Hematopoietic multipotent progenitor cell treated with erythropoietin and hydrocortisone succinate and interleukin-3 and kit ligand, for 15 days (in vitro differentiated cells): ENCODE results near the gene PTH2.
"Not testable (repeated sequence)": the region's sequence is repeated elsewhere in the genome, so short reads cannot be mapped to it uniquely, and the experiment has no call there.

Experiments used
- DNase-seq: peaks from one replicate; pipeline ENCODE4 v3.0.0-alpha.2; 2015; ENCODE audit warnings: low spot score

PTH2 gene

DNA sequence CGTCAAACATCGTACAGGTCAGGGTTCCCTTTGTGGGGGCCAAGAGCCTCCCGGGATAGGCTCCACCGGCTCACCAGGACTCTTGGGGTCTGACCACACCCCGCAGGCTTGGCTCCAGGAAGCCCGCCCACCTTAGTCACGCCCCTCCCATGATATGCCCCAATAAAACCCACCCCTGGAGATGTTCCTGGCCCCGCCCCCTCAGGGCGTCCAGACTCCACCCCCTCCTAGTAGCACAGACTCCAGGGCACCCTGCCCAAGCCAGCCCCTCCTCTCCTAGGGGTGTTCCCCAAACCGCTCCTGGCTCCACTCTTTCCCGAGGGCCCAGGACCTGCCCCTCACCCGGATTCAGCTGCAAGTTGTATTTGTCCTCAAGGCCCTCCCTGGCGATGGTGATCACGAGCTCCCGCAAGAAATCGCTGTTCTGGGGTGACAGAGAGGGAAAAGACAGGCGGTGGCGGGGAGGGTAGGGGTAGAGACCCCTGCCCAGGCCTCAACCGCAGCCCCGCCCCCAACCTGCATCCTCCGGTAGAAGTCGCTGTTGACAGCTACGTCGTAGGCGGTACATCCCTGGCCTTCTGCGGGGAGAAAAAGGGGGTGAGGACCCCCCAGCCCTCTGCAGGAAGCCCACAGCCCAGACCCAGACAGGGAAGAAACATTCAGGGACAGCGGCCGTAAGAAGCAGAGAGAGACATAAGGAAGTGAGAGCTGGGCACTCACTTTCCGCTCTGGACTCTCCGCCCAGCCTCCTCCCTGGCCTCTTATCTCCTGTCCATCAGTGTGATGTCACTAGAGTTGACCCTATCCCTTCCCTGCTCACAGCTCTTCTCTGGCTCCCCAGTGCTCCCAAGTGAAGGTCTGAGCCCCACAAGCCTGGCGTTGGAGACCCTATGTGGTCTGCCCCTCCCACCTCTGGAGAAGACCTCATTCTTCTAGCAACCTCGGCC, 24.5 kb upstream of the PTH2 start:
- DNase-seq, result peak; percentile 70

DNA sequence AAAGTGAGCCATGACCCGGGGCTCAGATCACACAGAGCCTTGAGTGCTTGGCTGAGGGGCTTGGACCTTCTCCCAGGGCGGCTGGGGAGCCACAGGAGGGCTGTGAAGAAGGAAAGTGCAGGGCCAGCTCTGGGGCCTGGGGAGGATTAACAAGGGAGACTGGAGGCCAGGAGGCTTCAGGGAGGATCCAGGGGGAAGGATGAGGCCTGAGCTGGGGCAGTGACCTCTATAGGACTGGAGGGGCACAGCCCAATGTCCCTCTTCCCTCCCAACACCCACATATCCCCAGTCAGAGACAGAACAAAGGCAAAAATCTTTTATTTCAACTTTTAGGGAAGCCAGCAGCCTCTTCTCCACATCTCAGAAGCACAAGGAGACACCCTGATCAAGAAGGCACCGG, 22.8 kb upstream of the PTH2 start:
- no peak for DNase-seq

DNA sequence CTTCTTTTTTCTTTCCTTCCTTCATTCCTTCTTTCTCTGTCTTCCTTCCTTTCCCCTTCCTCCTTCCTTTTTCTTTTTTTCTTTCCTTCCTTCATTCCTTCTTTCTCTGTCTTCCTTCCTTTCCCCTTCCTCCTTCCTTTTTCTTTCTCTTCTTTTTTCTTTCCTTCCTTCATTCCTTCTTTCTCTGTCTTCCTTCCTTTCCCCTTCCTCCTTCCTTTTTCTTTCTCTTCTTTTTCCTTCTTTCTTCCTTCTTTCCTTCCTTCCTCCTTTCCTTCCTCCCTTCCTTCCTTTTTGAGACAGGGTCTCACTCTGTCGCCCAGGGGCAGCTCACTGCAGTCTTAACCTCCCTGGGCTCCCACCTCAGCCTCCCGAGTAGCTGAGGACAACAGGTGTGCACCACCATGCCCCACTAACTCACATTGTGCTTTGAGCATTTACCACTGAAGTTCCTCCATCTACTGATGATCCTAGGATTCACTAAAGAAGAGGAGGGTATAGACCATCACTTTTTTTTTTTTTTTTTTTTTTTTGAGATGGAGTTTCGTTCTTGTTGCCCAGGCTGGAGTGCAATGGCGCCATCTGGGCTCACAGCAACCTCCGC, 21.0 kb upstream of the PTH2 start:
- not testable (repeated sequence) for DNase-seq

DNA sequence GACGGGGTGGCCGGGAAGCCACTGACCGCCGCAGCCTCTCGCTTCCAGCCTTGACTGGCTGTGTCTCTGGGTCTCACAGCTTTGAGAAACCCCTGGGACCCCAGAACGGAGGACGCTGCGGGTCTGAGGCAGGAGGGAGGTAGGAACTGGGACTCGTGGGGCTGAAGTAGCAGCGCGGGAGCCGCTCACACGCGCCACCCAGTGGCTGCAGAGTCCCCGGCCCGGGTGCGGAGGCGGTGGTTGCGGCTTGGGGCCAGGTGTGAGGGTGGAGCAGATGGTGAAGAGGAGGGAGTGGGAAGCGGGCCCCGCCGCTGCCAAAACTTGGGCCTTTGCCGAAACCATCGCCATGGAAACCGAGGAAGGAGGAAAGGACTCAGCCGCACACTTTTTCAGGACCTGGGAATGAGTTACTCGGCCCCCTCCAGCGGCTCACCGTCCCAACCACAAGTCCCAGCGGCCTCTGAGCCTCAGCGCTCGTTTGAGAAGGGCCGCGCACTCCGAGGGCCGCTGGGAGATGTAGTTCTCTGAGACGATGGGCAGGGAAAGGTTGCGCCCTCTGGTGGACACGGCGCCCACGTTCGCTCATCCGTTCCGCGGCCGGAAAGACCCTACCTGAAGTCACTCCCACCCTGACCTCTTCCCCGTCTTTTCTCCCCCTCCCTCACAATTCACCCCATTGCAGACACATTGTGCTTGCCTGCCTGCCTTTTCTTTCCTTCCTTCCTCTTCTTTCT, 20.3 kb upstream of the PTH2 start:
- peak; percentile 94 for DNase-seq

DNA sequence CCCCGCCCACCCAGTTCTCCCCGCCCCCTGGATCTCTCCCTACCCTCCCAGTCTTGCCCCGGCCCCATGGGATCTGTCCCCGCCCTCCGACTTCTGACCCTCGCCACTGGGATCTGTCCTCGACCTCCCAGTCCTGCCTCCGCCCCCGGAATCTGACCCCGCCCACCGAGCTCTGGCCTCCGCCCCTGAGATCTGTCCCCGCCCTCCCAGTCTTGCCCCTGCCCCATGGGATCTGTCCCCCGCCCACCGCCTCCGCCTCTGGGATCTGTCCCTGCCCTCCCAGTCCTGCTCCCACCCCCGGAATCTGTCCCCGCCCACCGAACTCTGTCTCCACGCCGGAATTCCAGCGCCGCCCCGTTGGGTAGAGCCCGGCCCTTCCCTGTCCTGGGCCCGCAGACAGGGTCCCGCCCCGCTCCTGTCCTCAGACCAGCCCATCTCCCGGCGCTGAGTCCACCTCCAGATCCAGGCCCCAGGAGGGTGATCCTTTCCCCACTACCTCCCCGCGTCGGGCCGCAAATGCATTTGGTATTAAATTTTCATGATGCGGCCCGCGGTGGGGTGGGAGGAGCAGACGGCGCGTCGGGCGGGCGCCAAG, 19.6 kb upstream of the PTH2 start:
- peak; percentile 55 for DNase-seq

DNA sequence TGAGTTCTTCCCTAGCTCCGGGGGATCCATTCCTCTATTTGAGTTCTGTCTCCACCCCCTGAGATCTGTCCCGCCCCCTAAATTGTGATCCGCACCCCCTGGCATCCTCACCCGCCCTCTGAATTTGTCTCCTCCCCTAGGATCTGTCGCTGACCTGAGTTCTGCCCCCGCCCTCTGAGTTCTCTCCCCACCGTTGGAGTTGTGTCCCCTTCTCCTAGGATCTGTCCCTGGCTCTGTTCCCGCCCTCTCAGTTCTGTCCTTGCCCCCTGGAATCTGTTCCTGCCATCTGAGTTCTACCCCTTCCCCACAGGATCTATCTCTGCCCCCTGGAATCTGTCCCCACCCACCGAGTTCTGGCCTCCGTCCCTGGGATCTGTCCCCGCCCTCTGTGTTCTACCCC, 19.1 kb upstream of the PTH2 start:
- no peak for DNase-seq

DNA sequence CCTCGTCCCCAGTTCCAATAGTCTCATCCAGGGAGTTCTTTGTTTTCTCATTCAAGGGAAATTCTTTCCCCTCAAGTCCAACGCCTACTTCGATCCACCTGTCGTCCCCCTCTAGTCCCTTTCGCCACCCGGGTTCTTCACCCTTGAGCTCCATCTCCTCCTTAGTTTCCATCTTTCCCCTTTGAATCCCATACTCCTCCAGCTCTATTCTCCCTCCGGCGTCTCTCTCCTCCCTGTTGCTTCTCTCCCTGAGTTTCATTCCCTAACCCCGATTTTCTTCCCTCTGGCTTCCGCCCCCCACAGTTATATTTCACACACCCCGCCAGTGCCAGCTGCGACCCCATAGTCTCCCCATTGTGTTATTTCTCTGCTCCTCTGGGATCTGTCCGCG, 18.7 kb upstream of the PTH2 start:
- no peak for DNase-seq

DNA sequence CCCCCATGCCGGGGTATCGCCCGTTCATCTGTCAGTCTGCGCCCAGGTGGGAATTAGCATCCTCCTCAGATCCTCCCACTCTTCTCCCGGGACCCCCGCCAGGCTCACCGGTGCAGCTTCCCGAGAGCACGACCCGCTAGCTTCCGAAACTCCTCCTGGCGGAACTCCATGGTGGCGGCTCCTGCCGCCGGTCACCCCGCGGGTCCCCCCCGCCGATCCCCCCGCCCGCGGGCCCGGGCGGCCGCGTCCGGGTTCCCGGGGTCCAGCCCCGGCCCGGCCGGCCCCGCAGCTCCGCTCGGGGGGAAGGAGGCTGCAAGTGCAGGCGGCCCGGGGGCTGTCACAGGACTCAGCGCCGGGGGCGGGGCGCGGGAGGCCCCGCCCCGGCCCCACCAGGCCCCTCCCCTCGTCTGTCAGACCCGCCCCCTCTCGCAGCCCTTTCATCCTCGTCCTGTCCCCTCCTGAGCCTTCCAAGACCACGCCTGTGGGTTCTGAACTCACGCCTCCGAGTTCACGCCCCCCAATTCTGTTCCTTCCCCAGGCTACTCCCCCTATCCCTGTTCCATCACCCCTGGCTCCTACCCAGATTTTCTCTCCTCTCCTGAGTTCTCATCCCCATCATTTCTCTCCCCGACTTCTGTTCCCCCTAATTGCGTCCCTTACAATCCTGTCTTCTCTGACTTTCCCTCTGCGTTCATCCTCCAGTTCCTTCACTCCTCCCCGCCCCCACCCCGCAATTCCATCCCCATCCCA, 18.1 kb upstream of the PTH2 start, which contains the start of gene SLC17A7:
TSS of gene SLC17A7 (minus strand) at position 318 of the 750 bp plus-strand sequence. CDS start at position 170, 148 bp downstream.
- DNase-seq, result no peak

DNA sequence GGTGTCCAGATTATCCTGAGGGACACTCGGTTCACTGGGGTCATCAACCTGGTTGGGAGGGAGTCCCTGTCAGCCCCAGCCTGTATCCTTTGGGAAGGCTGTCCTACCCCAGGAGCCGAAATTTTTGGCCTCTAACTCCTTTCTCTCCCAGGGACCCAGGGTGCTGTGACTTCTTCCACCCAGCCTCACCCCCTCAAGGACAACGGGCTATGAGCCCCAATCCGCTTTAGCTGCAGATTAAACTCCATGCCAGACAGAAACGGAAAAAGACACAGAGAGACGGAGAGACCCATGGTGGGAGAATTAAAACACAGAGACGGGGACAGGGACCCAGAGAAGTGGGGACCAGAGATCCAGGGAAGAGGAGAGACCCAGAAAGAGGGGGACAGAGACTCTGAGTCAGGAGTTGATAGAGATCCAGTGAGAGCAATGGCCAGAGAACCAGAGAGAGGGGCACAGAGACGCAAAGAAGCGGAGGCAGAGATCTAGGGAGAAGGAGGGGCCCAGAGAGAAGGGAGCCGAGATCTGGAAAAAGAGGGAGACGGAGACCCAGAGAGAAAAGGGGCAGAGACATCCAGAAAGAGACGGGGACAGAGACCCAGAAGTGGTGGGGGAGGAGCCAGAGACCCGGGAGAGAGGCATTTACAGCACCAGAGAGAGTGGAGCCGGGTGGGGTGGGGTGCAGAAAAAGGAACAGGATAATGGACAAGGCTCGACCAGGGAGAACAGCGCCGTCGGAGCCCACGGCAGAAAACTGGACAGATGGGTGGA, 17.4 kb upstream of the PTH2 start:
- DNase-seq, result no peak

DNA sequence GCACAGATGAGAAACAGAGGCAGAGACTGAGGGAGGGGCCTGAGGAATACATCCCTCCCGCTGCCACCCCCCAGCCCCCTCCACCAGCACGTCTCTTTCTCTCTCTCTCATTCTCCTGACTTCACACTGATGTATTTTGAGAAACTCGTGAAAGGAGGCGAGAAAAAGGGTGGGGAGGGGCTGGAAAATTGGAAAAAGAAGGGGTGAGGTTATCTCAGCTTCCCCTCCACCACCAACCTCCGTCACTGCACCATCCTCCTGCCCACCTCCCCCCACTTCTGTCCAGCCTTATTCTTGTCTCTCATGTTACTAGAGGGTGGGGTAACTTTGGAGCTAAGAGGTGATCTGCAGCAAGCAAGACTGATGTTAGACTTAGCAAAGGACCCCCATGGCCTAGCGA, 16.6 kb upstream of the PTH2 start:
- DNase-seq, result no peak

DNA sequence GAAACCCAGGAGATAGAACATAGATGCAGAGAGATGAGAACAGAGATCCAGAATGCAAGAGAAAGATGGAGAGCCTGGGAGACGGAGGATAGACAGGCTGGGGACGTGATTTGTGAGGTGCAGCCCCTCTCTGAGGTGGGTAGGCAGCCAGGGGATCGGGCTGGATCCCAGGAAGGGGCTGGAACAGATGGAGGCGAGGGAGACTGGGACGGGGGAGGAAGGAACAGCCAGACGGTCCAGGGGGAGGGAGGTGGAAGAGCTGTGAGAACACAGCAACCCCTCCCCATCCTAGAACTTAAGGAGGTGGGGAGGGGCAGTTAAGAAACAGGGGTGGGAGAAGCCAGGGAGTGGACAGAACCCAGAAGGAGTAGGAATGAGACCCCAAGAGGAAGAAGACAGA, 15.0 kb upstream of the PTH2 start:
- no peak for DNase-seq

DNA sequence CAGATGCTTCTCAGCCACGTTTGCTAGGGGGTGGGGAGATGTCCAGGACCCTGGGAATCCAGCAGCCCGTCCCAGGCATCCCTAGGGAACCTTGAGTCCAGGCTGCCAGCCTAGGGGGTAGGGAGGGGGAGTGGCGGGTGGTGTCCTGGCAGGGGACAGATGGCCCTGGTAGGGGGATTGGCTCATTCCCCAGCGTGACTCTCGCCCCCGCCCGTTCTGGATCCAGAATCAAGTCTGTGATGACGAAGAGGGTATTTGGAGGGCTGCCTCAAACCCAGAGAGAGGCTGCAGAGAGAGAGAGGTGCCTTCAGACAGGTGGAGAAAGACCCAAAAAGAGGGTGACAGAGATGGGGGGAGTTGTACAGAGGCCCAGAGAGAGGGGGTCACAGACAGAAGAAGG, 14.0 kb upstream of the PTH2 start:
- no peak for DNase-seq

DNA sequence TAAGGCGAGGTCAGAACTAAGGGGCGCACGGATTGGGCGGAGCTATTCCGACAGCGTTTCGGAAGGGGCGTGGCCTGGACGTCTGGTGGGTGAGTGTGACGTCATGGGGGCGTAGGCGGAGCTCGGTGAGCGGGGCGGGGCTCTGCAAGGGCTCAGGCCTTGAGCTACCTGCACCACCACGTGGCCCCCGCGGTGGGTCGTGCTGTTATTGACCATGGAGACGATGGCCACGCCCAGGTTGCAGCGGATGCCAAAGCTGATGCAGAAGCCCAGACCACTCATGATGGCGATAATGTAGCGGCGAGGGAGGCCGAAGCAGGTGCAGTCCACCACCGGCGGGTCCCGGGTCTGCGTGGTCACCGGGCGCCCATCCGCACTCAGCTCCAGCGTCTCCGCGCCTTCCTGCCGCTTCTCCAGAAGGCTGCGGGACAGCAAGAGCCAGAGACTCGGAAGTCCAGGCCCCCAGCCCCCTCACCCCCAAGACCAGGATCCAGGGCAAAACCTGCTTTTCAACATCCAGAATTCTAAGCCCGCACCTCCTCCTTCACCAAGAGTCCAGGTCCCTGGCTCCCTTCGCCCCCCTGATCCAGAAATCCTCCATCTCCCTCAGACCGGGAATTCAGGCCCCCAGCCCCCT, 13.3 kb upstream of the PTH2 start:
- peak; percentile 63 for DNase-seq

DNA sequence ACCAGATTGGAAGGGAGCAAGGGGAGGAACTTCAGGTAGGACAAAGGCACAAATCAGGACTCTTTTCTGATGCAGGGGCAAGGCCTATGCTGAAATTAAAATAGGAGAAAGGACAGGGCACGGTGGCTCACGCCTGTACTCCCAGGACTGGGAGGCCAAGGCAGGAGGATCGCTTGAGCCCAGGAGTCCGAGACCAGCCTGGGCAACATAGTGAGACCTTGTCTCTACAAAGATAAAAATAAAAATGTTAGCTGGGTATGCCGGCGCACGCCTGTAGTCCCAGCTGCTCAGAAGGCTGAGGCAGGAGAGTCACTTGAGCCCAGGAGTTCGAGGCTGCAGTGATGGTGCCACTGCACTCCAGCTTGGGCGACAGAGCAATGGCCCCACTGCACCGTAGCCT, 12.4 kb upstream of the PTH2 start:
- DNase-seq, result no peak

DNA sequence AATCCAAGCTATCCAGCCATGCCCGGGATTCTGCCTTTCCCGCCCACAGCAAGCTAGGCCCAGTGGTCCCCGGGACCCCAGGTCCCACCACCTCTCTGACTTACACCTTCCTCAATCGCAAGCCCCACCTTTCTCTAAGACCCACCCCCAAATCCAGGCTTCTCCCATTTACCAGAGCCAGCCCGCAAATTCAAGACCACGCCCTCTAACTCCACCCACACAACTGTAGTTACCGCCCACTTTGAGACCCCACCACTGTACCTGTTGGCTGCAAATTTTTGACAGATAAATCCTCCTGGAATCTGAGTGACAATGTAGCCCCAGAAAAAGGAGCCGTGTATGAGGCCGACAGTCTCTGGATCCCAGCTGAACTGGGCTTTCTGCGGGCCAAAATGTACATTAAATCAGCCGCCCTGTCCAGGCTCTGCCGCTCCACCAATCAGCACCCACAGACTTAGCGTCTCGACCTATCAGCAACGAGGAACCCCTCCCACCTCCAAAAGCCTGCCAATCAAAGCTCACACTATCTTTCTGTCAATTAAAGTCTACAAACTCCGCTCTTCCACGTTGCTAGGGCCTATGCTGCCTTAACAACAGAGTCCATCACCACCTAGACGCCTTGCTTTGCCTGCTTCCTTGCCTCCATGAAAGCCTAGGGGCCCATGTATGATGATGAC, 11.8 kb upstream of the PTH2 start:
- DNase-seq, result no peak

DNA sequence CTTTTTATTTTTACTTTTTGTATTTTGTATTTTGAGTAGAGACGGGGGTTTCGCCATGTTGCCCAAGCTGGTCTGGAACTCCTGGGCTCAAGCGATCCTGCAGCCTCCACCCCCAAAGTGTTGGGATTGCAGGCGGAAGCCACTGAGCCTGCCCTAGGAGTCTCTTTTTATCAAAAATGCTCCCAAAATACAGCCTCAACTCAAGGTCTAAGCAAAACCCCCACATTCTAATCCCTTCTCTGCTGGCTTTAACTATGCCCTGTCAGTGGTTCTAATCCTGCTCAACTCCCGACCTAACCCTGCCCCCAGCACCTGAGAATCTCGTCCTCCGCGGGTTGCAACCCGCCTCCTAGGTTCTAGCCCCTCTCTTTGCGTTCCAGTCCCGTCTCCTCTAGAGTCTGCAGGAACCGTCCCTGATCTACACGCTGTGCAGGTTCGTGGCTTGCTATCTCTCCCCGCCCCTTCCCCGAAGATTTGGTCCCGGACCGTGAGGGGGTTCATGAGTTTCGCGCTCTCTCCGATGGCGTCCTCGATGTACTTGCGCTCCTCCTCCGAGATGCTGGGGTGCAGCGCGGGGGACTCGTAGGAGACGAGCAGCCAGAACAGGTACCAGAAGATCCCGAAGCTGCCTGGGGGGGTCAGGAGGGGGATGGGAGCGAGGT, 10.1 kb upstream of the PTH2 start:
- DNase-seq, result no peak

DNA sequence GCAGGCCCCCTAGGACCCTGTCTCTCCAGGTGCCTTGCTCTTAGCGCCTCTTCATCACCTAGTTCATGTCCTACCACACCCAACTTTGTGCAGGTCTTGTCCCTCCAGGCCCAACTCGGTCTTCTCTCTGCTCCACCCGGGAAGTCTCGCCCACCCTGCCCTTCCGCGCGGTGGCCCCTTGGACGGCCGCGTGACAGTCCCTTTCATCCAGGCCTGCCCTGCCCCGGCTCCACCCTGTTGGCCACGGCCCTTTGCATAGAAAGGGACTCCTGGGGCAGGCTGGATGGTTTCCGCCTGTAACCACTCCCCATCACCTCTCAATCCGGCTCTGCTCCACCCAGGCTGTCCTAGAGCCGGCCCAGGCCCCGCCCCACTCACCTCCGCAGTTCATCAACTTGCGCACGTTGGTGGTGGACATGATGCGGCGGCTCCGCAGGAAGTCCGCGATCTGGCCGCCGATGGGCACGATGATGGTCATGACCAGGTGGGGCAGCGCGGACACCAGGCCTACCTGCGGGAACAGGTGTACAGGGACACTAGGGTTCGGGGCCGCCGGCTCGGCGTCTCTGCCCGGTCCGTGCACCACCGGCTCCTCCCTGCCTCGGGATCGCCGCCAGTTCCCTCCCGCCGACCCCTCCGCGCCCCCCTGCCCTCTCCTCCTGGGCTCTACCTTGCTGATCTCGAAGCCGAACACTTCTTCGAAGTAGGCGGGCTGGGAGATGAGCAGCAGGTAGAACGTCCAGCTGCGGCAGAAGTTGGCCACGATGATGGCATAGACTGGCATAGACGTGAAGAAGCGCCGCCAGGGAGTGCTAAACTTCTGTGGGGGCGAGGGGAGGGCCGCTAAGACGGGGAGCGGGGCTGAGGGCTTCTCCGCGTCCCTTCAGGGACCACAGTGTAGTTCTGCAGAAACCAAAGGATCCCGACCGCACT, 9.2 kb upstream of the PTH2 start:
- DNase-seq, result no peak

DNA sequence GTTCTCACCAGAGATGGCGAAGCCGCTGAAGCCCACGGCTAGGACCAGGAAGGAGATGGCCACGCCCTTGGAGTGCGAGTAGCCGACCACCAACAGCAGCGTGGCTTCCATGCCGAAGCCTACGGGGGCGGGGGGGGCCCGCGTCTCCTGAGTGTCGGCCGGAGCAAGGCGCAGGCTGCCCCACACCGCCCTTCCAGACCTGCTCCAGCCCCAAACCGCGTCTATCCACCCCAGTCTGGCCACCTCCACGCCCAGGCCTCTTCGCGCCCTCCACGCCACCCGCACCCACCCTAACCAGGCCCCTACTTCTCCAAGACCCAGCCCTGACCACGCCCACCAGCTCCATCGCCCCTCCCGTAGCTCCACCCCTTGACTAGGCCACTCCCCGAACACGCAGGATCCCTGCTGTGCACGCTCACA, 8.1 kb upstream of the PTH2 start:
- no peak for DNase-seq
